ENCODE results near the gene ARHGAP26. TPM values are rescaled to one million over a fixed set of nuclear protein-coding genes. Genes with fewer than 3 reads are reported as not detected.

The ARHGAP26 gene
- total RNA-seq, 2 experiments from 2014 or later, result 10.2 to 11.0 TPM

GRCh38 chr5:142789206-142789605, 19.0 kb downstream of the ARHGAP26 start:
- peaks cover 7% of the 10 kb centered on the region for H3K36me3 Mint-ChIP-seq
- DNase-seq, result no peak
- no peak overlapping the region for H3K27ac Mint-ChIP-seq
- peaks cover 22% of the 10 kb centered on the region for H3K4me1 Mint-ChIP-seq
- no peaks in the 10 kb centered on the region for H3K27me3 Mint-ChIP-seq
- H3K9me3 Mint-ChIP-seq, result peaks cover 2% of the 10 kb centered on the region
- no peak overlapping the region for H3K4me3 Mint-ChIP-seq

GRCh38 chr5:142792012-142792864, 22.1 kb downstream of the ARHGAP26 start:
- peaks cover 24% of the 10 kb centered on the region for H3K4me1 Mint-ChIP-seq
- H3K27ac Mint-ChIP-seq, result no peak overlapping the region
- H3K27me3 Mint-ChIP-seq, result no peaks in the 10 kb centered on the region

GRCh38 chr5:142792865-142793232, 22.7 kb downstream of the ARHGAP26 start:
- H3K9me3 Mint-ChIP-seq, result no peaks in the 10 kb centered on the region
- peaks cover 28% of the 10 kb centered on the region for H3K4me1 Mint-ChIP-seq
- H3K36me3 Mint-ChIP-seq, result peaks cover 3% of the 10 kb centered on the region

More at GRCh38 chr5:142792012-142792864, 22.1 kb downstream of the ARHGAP26 start:
- H3K9me3 Mint-ChIP-seq, result no peaks in the 10 kb centered on the region
- DNase-seq, result no peak
- peaks cover 3% of the 10 kb centered on the region for H3K36me3 Mint-ChIP-seq
- H3K4me3 Mint-ChIP-seq, result no peak overlapping the region

GRCh38 chr5:142794537-142794936, 24.4 kb downstream of the ARHGAP26 start:
- Mint-ChIP-seq H3K4me1 (peaks cover 44% of the 10 kb centered on the region), H3K27ac (no peak overlapping the region), H3K27me3 (no peaks in the 10 kb centered on the region), H3K36me3 (peaks cover 3% of the 10 kb centered on the region), H3K4me3 (no peak overlapping the region), H3K9me3 (no peaks in the 10 kb centered on the region)
- no peak for DNase-seq

More at GRCh38 chr5:142792865-142793232, 22.7 kb downstream of the ARHGAP26 start:
- H3K4me3 Mint-ChIP-seq, result no peak overlapping the region
- H3K27ac Mint-ChIP-seq, result no peak overlapping the region
- H3K27me3 Mint-ChIP-seq, result no peaks in the 10 kb centered on the region
- no peak for DNase-seq

GRCh38 chr5:142795251-142795650, 25.1 kb downstream of the ARHGAP26 start:
- Mint-ChIP-seq H3K4me3 (no peak overlapping the region), H3K4me1 (peaks cover 52% of the 10 kb centered on the region)

GRCh38 chr5:142796492-142797109, 26.4 kb downstream of the ARHGAP26 start:
- Mint-ChIP-seq H3K27ac (no peak overlapping the region), H3K27me3 (no peaks in the 10 kb centered on the region), H3K4me3 (no peak overlapping the region), H3K9me3 (no peaks in the 10 kb centered on the region), H3K4me1 (peaks cover 63% of the 10 kb centered on the region), H3K36me3 (peaks cover 1% of the 10 kb centered on the region)
- DNase-seq, result no peak

More at GRCh38 chr5:142795251-142795650, 25.1 kb downstream of the ARHGAP26 start:
- no peaks in the 10 kb centered on the region for H3K27me3 Mint-ChIP-seq
- DNase-seq, result no peak
- H3K27ac Mint-ChIP-seq, result no peak overlapping the region
- H3K36me3 Mint-ChIP-seq, result peaks cover 3% of the 10 kb centered on the region
- H3K9me3 Mint-ChIP-seq, result no peaks in the 10 kb centered on the region

GRCh38 chr5:142797420-142797819, 27.2 kb downstream of the ARHGAP26 start:
- peak overlapping the region; percentile 3 for H3K27ac Mint-ChIP-seq
- H3K4me3 Mint-ChIP-seq, result no peak overlapping the region
- DNase-seq, result no peak
- no peaks in the 10 kb centered on the region for H3K27me3 Mint-ChIP-seq
- H3K4me1 Mint-ChIP-seq, result peaks cover 70% of the 10 kb centered on the region
- H3K36me3 Mint-ChIP-seq, result peaks cover 1% of the 10 kb centered on the region
- H3K9me3 Mint-ChIP-seq, result no peaks in the 10 kb centered on the region

GRCh38 chr5:142798099-142798770, 28.1 kb downstream of the ARHGAP26 start:
- no peaks in the 10 kb centered on the region for H3K9me3 Mint-ChIP-seq
- H3K27ac Mint-ChIP-seq, result peak overlapping the region; percentile 46
- no peaks in the 10 kb centered on the region for H3K27me3 Mint-ChIP-seq
- H3K4me3 Mint-ChIP-seq, result no peak overlapping the region
- peaks cover 1% of the 10 kb centered on the region for H3K36me3 Mint-ChIP-seq
- H3K4me1 Mint-ChIP-seq, result peaks cover 72% of the 10 kb centered on the region
- DNase-seq, result no peak

GRCh38 chr5:142800776-142801494, 30.8 kb downstream of the ARHGAP26 start:
- DNase-seq, result peak; percentile 49
- Mint-ChIP-seq H3K4me3 (peak overlapping the region; percentile 71), H3K27me3 (no peaks in the 10 kb centered on the region), H3K27ac (peak overlapping the region; percentile 95), H3K4me1 (peaks cover 59% of the 10 kb centered on the region), H3K9me3 (no peaks in the 10 kb centered on the region), H3K36me3 (peaks cover 1% of the 10 kb centered on the region)

GRCh38 chr5:142801495-142801871, 31.3 kb downstream of the ARHGAP26 start:
- peaks cover 56% of the 10 kb centered on the region for H3K4me1 Mint-ChIP-seq
- H3K9me3 Mint-ChIP-seq, result no peaks in the 10 kb centered on the region
- peak overlapping the region; percentile 95 for H3K27ac Mint-ChIP-seq
- DNase-seq, result no peak
- no peak overlapping the region for H3K4me3 Mint-ChIP-seq
- H3K36me3 Mint-ChIP-seq, result peaks cover 1% of the 10 kb centered on the region
- no peaks in the 10 kb centered on the region for H3K27me3 Mint-ChIP-seq

- Mint-ChIP-seq H3K27me3 (no peaks in the 10 kb centered on the region), H3K36me3 (peaks cover 3% of the 10 kb centered on the region), H3K4me3 (no peak overlapping the region), H3K4me1 (peaks cover 41% of the 10 kb centered on the region), H3K9me3 (no peaks in the 10 kb centered on the region), H3K27ac (no peak overlapping the region)
- DNase-seq, result no peak
These were observed 33.4 kb downstream of the ARHGAP26 start for GRCh38 chr5:142803428-142804125.

GRCh38 chr5:142805339-142805738, 35.2 kb downstream of the ARHGAP26 start:
- Mint-ChIP-seq H3K4me1 (peaks cover 33% of the 10 kb centered on the region), H3K9me3 (no peaks in the 10 kb centered on the region), H3K36me3 (peaks cover 3% of the 10 kb centered on the region), H3K27me3 (no peaks in the 10 kb centered on the region), H3K4me3 (no peak overlapping the region), H3K27ac (no peak overlapping the region)
- no peak for DNase-seq

- H3K36me3 Mint-ChIP-seq, result peaks cover 3% of the 10 kb centered on the region
These were observed 36.7 kb downstream of the ARHGAP26 start for GRCh38 chr5:142806841-142807267.

GRCh38 chr5:142807372-142807911, 37.3 kb downstream of the ARHGAP26 start:
- Mint-ChIP-seq H3K4me1 (peaks cover 22% of the 10 kb centered on the region), H3K36me3 (peaks cover 3% of the 10 kb centered on the region)

More at GRCh38 chr5:142806841-142807267, 36.7 kb downstream of the ARHGAP26 start:
- Mint-ChIP-seq H3K4me1 (peaks cover 24% of the 10 kb centered on the region), H3K4me3 (no peak overlapping the region), H3K27ac (no peak overlapping the region), H3K27me3 (no peaks in the 10 kb centered on the region), H3K9me3 (no peaks in the 10 kb centered on the region)
- no peak for DNase-seq

More at GRCh38 chr5:142807372-142807911, 37.3 kb downstream of the ARHGAP26 start:
- Mint-ChIP-seq H3K4me3 (no peak overlapping the region), H3K9me3 (no peaks in the 10 kb centered on the region), H3K27me3 (no peaks in the 10 kb centered on the region), H3K27ac (no peak overlapping the region)
- DNase-seq, result no peak
